PC-3 (cell line): ENCODE data around the gene FSTL4. TPM values are rescaled to one million over a fixed set of nuclear protein-coding genes. Genes with fewer than 3 reads are reported as not detected.

Experiments used
- ATAC-seq: fragments of 200-7000 bp; cut with Tn5 transposase; 2 replicates; pipeline ENCODE4 v1.9.1; 2020; ENCODE audit warnings: mild to moderate bottlenecking, moderate library complexity
- BruUV-seq: library from RNA; stranded (reverse); fragments of 400-500 nt; replicated peaks from 2 replicates; lab custom pipeline; 2021; lab: Mats Ljungman, UMichigan
- CTCF ChIA-PET: fragments of 300-600 bp; sonication (Branson Sonifier 250); formaldehyde crosslinking; loops from one replicate; lab custom pipeline; 2022; ENCODE audit warnings: antibody characterized with exemption; lab: Charles Lee
- POLR2A ChIA-PET: fragments of 300-600 bp; sonication (Branson Sonifier 250); formaldehyde crosslinking; loops from one replicate; lab custom pipeline; 2022; ENCODE audit warnings: antibody characterized with exemption; ENCODE audit not compliant: unreplicated experiment; lab: Charles Lee
- DNase-seq: peaks from one replicate; pipeline ENCODE4 v3.0.0-alpha.2; 2015
- H2AFZ ChIP-seq: fragments of 300-600 bp; sonication (generic); 2 replicates; pipeline ENCODE4 v1.6.0; 2016; ENCODE audit warnings: antibody characterized with exemption, low read length
- H3F3A ChIP-seq: fragments of 300-600 bp; sonication (generic); one replicate; pipeline ENCODE4 v1.6.0; 2017; ENCODE audit warnings: antibody characterized with exemption, low read length, control low read depth, mild to moderate bottlenecking; ENCODE audit not compliant: unreplicated experiment
- H3K27ac ChIP-seq: fragments of 300-600 bp; sonication (generic); 2 replicates; pipeline ENCODE4 v1.5.1; 2016; ENCODE audit warnings: mild to moderate bottlenecking, low read length
- H3K27me3 ChIP-seq: fragments of 300-600 bp; sonication (generic); 2 replicates; pipeline ENCODE4 v1.6.1; 2016; ENCODE audit warnings: low read length, mixed read lengths
- H3K36me3 ChIP-seq: fragments of 300-600 bp; sonication (generic); 2 replicates; pipeline ENCODE4 v1.6.1; 2016; ENCODE audit warnings: low read depth, mixed run types, low read length, mixed read lengths
- H3K4me1 ChIP-seq: fragments of 300-600 bp; sonication (generic); 2 replicates; pipeline ENCODE4 v1.5.1; 2016; ENCODE audit warnings: low read length; ENCODE audit not compliant: insufficient read depth
- H3K4me2 ChIP-seq: fragments of 300-600 bp; sonication (generic); 2 replicates; pipeline ENCODE4 v1.6.0; 2016; ENCODE audit warnings: low read length
- H3K4me3 ChIP-seq: fragments of 300-600 bp; sonication (generic); 2 replicates; pipeline ENCODE4 v1.5.1; 2016; ENCODE audit warnings: mild to moderate bottlenecking, low read length, mixed read lengths
- H3K79me2 ChIP-seq: fragments of 300-600 bp; sonication (generic); 2 replicates; pipeline ENCODE4 v1.6.1; 2017; ENCODE audit warnings: low read length, mixed read lengths
- H3K9ac ChIP-seq: fragments of 300-600 bp; sonication (generic); 2 replicates; pipeline ENCODE4 v1.6.0; 2016; ENCODE audit warnings: mild to moderate bottlenecking, low read length
- H3K9me2 ChIP-seq: fragments of 300-600 bp; sonication (generic); replicated peaks from 2 replicates; pipeline ENCODE4 v1.6.1; 2016; ENCODE audit warnings: mixed run types, low read length, mixed read lengths
- H3K9me3 ChIP-seq: fragments of 300-600 bp; sonication (generic); 2 replicates; pipeline ENCODE4 v1.6.1; 2016; ENCODE audit warnings: low read length, mixed read lengths
- H4K20me1 ChIP-seq: fragments of 300-600 bp; sonication (generic); 2 replicates; pipeline ENCODE4 v1.6.1; 2016; ENCODE audit warnings: low read length, mixed read lengths
- EZH2 ChIP-seq: fragments of 300-600 bp; sonication (generic); IDR thresholded peaks from one replicate; pipeline ENCODE4 v1.6.1; 2017; ENCODE audit warnings: antibody characterized with exemption, mild to moderate bottlenecking, low read length; ENCODE audit not compliant: unreplicated experiment
- EZH2phosphoT487 ChIP-seq: fragments of 300-600 bp; sonication (generic); IDR thresholded peaks from 2 replicates; pipeline ENCODE4 v1.6.1; 2018; ENCODE audit warnings: mild to moderate bottlenecking, antibody characterized with exemption, low read length, borderline replicate concordance
- intact Hi-C: fragments of 100-400 bp; cut with micrococcal nuclease; formaldehyde crosslinking; loops from 2 replicates; pipeline ENCODE4 v1.9.0; 2023
- total RNA-seq: library from RNA; depleted of rRNA; stranded (reverse); fragments of >200 nt; gene quantifications from 2 replicates; pipeline ENCODE4 v1.2.3, GENCODE V29; 2014
- TF ChIP-seq, protein P1 (sequence below): fragments of 300-600 bp; sonication (generic); conservative IDR thresholded peaks from 2 replicates; pipeline ENCODE4 v1.5.1; 2017; ENCODE audit warnings: antibody characterized with exemption, low read depth, mild to moderate bottlenecking, low read length

Gene FSTL4
- total RNA-seq, 1 experiment from 2014 or later: 4.2 TPM

DNA sequence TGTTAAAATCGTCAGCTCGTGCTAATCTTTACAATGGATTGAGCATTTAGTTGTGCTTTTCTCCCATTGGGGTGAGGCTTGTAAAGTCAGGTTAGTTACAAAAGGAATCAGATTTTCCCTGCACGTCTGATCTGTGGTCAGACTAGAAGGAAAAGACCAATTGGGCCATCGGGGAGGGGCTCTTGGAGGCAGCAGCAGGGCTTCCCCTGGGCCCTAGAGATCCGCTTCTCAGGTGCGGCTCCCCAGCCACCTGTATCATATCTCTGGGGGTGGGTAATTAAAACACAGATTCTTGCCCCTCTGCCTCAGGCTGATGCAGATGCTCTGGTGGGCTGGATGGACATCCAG, 360.2 kb downstream of the FSTL4 start:
- no TSS peak for BruUV-seq
- H3K9me3 ChIP-seq: no peaks in the 10 kb centered on the region
- no peaks in the 10 kb centered on the region for H3F3A ChIP-seq
- POLR2A ChIA-PET: no interaction called here
- DNase-seq (no peak), ATAC-seq (no peak)
- intact Hi-C loops: no loop called here
- H3K79me2 ChIP-seq: no peaks in the 10 kb centered on the region
- CTCF ChIA-PET: no interaction called here
- H3K36me3 ChIP-seq: no peaks in the 10 kb centered on the region
- no peaks in the 10 kb centered on the region for H4K20me1 ChIP-seq
- H3K4me1 ChIP-seq: peaks cover 15% of the 10 kb centered on the region; the same call in 1 of the 2 replicates
- no peak for TF ChIP-seq EZH2phosphoT487
- TF ChIP-seq EZH2: no peak
- TF ChIP-seq, protein P1, sequence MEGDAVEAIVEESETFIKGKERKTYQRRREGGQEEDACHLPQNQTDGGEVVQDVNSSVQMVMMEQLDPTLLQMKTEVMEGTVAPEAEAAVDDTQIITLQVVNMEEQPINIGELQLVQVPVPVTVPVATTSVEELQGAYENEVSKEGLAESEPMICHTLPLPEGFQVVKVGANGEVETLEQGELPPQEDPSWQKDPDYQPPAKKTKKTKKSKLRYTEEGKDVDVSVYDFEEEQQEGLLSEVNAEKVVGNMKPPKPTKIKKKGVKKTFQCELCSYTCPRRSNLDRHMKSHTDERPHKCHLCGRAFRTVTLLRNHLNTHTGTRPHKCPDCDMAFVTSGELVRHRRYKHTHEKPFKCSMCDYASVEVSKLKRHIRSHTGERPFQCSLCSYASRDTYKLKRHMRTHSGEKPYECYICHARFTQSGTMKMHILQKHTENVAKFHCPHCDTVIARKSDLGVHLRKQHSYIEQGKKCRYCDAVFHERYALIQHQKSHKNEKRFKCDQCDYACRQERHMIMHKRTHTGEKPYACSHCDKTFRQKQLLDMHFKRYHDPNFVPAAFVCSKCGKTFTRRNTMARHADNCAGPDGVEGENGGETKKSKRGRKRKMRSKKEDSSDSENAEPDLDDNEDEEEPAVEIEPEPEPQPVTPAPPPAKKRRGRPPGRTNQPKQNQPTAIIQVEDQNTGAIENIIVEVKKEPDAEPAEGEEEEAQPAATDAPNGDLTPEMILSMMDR: no peak
- no peaks in the 10 kb centered on the region for H3K27me3 ChIP-seq
- no peak overlapping the region for H3K4me3 ChIP-seq
- H3K27ac ChIP-seq: no peak overlapping the region
- no peak overlapping the region for H3K4me2 ChIP-seq
- no peak overlapping the region for H3K9ac ChIP-seq
- H2AFZ ChIP-seq: no peak overlapping the region
- H3K9me2 ChIP-seq: no peaks in the 10 kb centered on the region

DNA sequence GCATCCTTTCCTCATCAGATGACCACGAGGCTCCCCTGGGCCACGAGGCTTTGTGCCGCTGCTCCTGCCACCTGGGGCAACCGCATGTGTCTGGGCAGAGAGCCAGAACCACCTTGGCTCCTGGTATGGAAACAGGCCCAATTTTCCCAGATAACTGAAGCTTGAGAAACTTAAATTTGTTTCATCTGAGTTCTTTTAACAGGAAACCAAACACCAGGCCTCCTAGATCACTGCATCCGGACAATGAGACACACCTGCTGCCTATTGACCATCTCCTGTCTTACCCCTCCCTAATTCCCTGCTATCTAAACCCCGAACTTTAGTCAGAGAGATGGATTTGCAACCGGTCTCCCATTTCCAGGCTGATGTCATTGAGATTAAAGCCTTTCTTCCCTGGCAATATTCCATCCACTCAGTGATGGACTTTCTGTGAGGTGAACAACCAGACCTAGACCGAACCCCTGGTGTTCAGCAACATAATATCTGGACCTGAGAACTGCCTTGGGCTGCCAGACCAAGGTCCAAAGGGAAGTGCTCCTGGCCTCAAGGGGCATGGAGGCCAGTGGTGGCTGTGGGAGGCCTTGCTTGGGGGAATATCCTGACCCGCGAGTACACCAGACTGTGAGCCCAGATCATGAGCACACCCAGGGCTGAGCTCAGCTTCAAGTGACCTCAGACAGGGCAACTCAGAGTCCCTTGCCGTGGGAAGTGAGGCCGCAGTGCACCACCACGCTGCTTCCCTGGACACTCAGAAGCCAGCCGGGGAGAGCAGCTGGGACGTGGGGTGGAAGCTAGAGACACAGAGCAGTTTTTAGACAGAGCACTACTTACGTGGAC, 360.8 kb downstream of the FSTL4 start:
- H3K4me2 ChIP-seq: no peak overlapping the region
- H3K27me3 ChIP-seq: no peaks in the 10 kb centered on the region
- BruUV-seq: no TSS peak
- peak; percentile 59 for DNase-seq
- H3K36me3 ChIP-seq: no peaks in the 10 kb centered on the region
- ChIA-PET POLR2A (no interaction called here), CTCF (no interaction called here)
- no peaks in the 10 kb centered on the region for H3K9me2 ChIP-seq
- no peaks in the 10 kb centered on the region for H3K79me2 ChIP-seq
- H3K9me3 ChIP-seq: no peaks in the 10 kb centered on the region
- TF ChIP-seq EZH2: no peak
- TF ChIP-seq EZH2phosphoT487: no peak
- TF ChIP-seq, protein P1: no peak
- no peaks in the 10 kb centered on the region for H3F3A ChIP-seq
- no peak overlapping the region for H3K9ac ChIP-seq
- ATAC-seq: no peak
- H3K4me1 ChIP-seq: peaks cover 17% of the 10 kb centered on the region
- H3K4me3 ChIP-seq: no peak overlapping the region
- H4K20me1 ChIP-seq: no peaks in the 10 kb centered on the region
- intact Hi-C loops: no loop called here
- H3K27ac ChIP-seq: peak overlapping the region; percentile 30; the same call in 1 of the 2 replicates
- no peak overlapping the region for H2AFZ ChIP-seq

DNA sequence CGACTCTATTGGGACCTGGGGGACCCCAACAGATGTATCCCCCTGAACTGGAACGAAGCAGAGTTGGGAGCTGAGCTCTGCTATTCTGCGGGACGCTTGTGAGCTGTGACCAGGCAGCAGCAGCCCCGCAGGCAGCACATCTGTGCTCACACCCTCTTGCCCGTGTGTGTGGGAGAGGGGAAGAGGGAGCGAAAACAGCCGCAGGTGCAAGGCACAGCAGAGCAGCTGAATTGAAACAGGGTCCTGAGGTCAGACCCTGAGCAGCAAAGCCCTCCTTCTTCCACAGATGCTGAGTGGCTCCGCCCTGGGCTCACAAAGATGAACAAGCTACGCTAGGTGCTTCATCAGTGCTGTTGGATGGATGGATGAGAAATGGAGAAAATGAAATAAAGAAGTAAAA, 361.8 kb downstream of the FSTL4 start:
- BruUV-seq: no TSS peak
- POLR2A ChIA-PET: no interaction called here

More for the DNA sequence above, 361.8 kb downstream of the FSTL4 start:
- Histone ChIP-seq H3K4me1 (peaks cover 26% of the 10 kb centered on the region), H3K27me3 (no peaks in the 10 kb centered on the region), H2AFZ (no peak overlapping the region), H3K4me3 (no peak overlapping the region), H3K36me3 (no peaks in the 10 kb centered on the region), H3K4me2 (no peak overlapping the region), H3K27ac (no peak overlapping the region), H3F3A (no peaks in the 10 kb centered on the region), H3K9me3 (no peaks in the 10 kb centered on the region), H3K9ac (no peak overlapping the region), H3K9me2 (no peaks in the 10 kb centered on the region), H3K79me2 (no peaks in the 10 kb centered on the region), H4K20me1 (no peaks in the 10 kb centered on the region)
- CTCF ChIA-PET: no interaction called here
- TF ChIP-seq, protein P1: no peak
- no peak for TF ChIP-seq EZH2
- TF ChIP-seq EZH2phosphoT487: no peak
- ATAC-seq: no peak
- intact Hi-C loops: no loop called here
- no peak for DNase-seq
